ENCODE results near the gene PRM2. TPM values are rescaled to one million over a fixed set of nuclear protein-coding genes. Genes with fewer than 3 reads are reported as not detected.
A peak's percentile ranks its signal among the peaks of the same experiment; 100 is the strongest.

The PRM2 gene
- total and polyA plus RNA-seq, 2 of the 8 experiments (the other 6 are each of a cell fraction or from before 2014, with no cell fraction given): not detected

GRCh38 chr16:11259655-11260595, 16.4 kb downstream of the PRM2 start:
- WGBS, 2 experiments (ENCODE audit: extremely low coverage in 1 of 2, insufficient coverage in 1 of 2, insufficient read length in 1 of 2, insufficient replicate concordance in 2 of 2, low coverage in 1 of 2, low lambda C conversion rate in 2 of 2, missing lambda C conversion rate in 1 of 2): 93% methylated on average over 12 of the region's 12 CpGs; no CpG with 5 or more reads in 1 of the 2 experiments

More at GRCh38 chr16:11259655-11260595, 16.4 kb downstream of the PRM2 start:
- H4K91ac ChIP-seq (replicated peaks; ENCODE audit: insufficient read length, low read length): no peak overlapping the region
- H2BK5ac ChIP-seq (ENCODE audit: low read depth, low read length): no peak overlapping the region
- no peak overlapping the region for H3K9ac ChIP-seq (replicated peaks in 1 of 4; ENCODE audit: extremely low read depth in 1 of 4, low read depth in 3 of 4, low read length in 3 of 4)
- no peak overlapping the region for H4K8ac ChIP-seq (ENCODE audit: extremely low read depth, insufficient read depth, low read length)
- no peak overlapping the region for H3K27ac ChIP-seq (ENCODE audit: low read depth, low read length)
- 0 out of 8 replicates have a peak, but pooled peaks cover 0 to under 1% (median 0%) of the 10 kb centered on the region in 4 experiments for H3K36me3 ChIP-seq (ENCODE audit: control insufficient read depth in 2 of 4, insufficient read depth in 4 of 4, low read length in 3 of 4)
- H3K4ac ChIP-seq (replicated peaks; ENCODE audit: insufficient read length, low read depth, low read length): no peak overlapping the region
- H3K4me3 ChIP-seq (ENCODE audit: extremely low read depth in 1 of 4, insufficient read depth in 2 of 4, low read depth in 3 of 4, low read length in 4 of 4): no peak overlapping the region
- H4K5ac ChIP-seq (ENCODE audit: insufficient read length, low read depth, low read length): no peak overlapping the region
- no peak overlapping the region for H3K14ac ChIP-seq (ENCODE audit: insufficient read length)
- no peak overlapping the region for H3K23ac ChIP-seq (ENCODE audit: insufficient read length)
- peaks cover 9% of the 10 kb centered on the region for H3K23me2 ChIP-seq (ENCODE audit: low read depth, low read length)
- H2BK15ac ChIP-seq (ENCODE audit: low read length): no peak overlapping the region
- no peak overlapping the region for H2AFZ ChIP-seq (ENCODE audit: low read length)
- ChIA-PET POLR2A (ENCODE audit: partially characterized antibody) (interaction anchor here (0.6 to 2.4 kb wide), 6 partner anchors 9 to 109 kb away, joined by 3 to 6 read pairs (median 3); no protein-coding TSS in a partner anchor), CTCF (ENCODE audit: partially characterized antibody) (interaction anchor here (0.7 to 6.8 kb wide), 16 partner anchors 11 to 131 kb away, joined by 3 to 79 read pairs (median 5); partner anchors contain the start of genes PRM3 and TNP2)
- no peak overlapping the region for H3K56ac ChIP-seq (replicated peaks; ENCODE audit: insufficient read length, low read depth, low read length)
- H2BK120ac ChIP-seq (replicated peaks; ENCODE audit: low read depth, low read length): no peak overlapping the region
- peak overlapping the region; percentile 47; the same call in 1 of the 2 replicates for H2AK5ac ChIP-seq (ENCODE audit: low read depth, low read length)
- peaks cover 0 to 2% of the 10 kb centered on the region in 2 experiments for H4K20me1 ChIP-seq (replicated peaks in 1 of 2; ENCODE audit: control insufficient read depth in 1 of 2, insufficient read depth in 2 of 2, low read length in 2 of 2)
- FAIRE-seq (no peak), DNase-seq (ENCODE audit: low read depth in 1 of 2, low spot score in 2 of 2) (no peak)
- H3K79me1 ChIP-seq (ENCODE audit: low read depth, low read length): no peaks in the 10 kb centered on the region
- no peak for TF ChIP-seq MAFK (IDR thresholded peaks at IDR 0.05; ENCODE audit: low read depth, low read length)
- TF ChIP-seq KDM1A (IDR thresholded peaks at IDR 0.05; ENCODE audit: borderline replicate concordance, low read length): peak; percentile 80; the same call in 1 of the 2 replicates
- TF ChIP-seq POU5F1 (IDR thresholded peaks at IDR 0.05; ENCODE audit: low read depth, low read length): no peak
- TF ChIP-seq RXRA (IDR thresholded peaks at IDR 0.05; ENCODE audit: insufficient read depth, low read depth, low read length): no peak
- TF ChIP-seq FOSL1 (IDR thresholded peaks at IDR 0.05; ENCODE audit: insufficient read depth, low read depth, low read length): no peak
- no peak for TF ChIP-seq RAD21 (IDR thresholded peaks at IDR 0.05 in 1 of 2, conservative IDR thresholded peaks at IDR 0.05 in 1 of 2; ENCODE audit: low read depth in 2 of 2, low read length in 2 of 2)
- no peak for TF ChIP-seq NRF1 (IDR thresholded peaks at IDR 0.05; ENCODE audit: low read depth, low read length)
- TF ChIP-seq HDAC2 (IDR thresholded peaks at IDR 0.05; ENCODE audit: borderline replicate concordance in 1 of 2, low read depth in 2 of 2, low read length in 2 of 2): no peak
- no peak for TF ChIP-seq SUZ12 (IDR thresholded peaks at IDR 0.05; ENCODE audit: low read length)
- H3K18ac ChIP-seq (ENCODE audit: extremely low read depth, low read length): no peak overlapping the region
- no peak overlapping the region for H2BK20ac ChIP-seq (ENCODE audit: low read length)
- no peaks in the 10 kb centered on the region; a peak in 1 of 7 replicates for H3K27me3 ChIP-seq (replicated peaks in 1 of 4; ENCODE audit: control insufficient read depth in 3 of 4, extremely low read depth in 1 of 4, insufficient read depth in 3 of 4, low read length in 3 of 4)
- H3K9me3 ChIP-seq (ENCODE audit: insufficient read depth in 2 of 2, low read depth in 1 of 2, low read length in 1 of 2): no peaks in the 10 kb centered on the region
- peaks cover 0 to 6% of the 10 kb centered on the region in 2 experiments; a peak in 1 of 4 replicates for H3K79me2 ChIP-seq (ENCODE audit: control insufficient read depth in 1 of 2, insufficient read depth in 2 of 2, low read length in 2 of 2)
- H3K4me2 ChIP-seq (ENCODE audit: insufficient read depth in 1 of 2, low read depth in 2 of 2, low read length in 2 of 2): no peak overlapping the region
- H3K4me1 ChIP-seq (replicated peaks in 1 of 4; ENCODE audit: control insufficient read depth in 3 of 4, insufficient read depth in 4 of 4, low read length in 3 of 4): peaks cover 0 to 8% (median 1%) of the 10 kb centered on the region in 4 experiments; a peak in 4 of 7 replicates
- peak overlapping the region; percentile 53; the same call in 1 of the 2 replicates for H2BK12ac ChIP-seq (ENCODE audit: low read depth, low read length)

All from H1 (cell line).